ENCODE measurements around the gene SMTNL2. TPM values are rescaled to one million over a fixed set of nuclear protein-coding genes. Genes with fewer than 3 reads are reported as not detected.

The SMTNL2 gene
- total RNA-seq: not detected

DNA sequence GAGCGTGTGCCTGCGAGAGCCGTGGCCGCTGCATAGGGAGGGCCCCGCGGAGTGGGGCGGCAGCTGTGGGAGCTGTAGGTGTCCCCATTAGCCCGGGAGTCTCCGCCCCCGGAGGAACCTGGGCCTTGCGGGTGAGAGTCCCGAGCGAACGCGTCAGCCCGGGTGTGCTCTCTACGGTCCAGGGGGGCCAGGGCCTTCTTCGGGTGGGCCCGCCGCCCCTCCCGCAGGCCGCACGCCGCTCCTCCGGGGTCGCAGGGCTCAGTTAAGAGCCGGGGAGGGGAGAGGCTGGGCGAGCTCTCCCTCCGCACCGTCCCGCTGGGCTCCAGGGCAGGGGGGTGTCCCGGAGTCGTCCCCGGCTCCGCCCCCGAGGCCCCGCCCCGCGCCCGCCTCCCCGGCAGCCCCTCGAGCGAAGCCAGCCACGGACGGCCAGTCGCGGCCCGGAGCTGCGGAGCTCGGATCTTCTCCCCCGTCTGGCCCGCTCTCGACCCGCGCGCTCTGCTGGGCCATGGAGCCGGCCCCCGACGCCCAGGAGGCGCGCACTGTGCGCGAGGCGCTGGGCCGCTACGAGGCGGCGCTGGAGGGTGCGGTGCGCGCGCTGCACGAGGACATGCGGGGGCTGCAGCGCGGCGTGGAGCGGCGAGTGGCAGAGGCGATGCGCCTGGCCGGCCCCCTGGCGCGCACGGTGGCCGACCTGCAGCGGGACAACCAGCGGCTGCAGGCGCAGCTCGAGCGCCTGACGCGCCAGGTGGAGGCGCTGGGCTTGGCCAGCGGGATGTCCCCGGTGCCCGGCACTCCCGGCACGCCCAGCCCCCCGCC lies at the start of gene SMTNL2:
Gene SMTNL2, plus strand, starts transcription at position 429 of the 816 bp plus-strand sequence. Its CDS starts 77 bp downstream, at position 506.
- Mint-ChIP-seq H3K4me3 (peak within 1 kb of the TSS; percentile 70), H3K36me3 (ENCODE audit: insufficient read depth) (no peaks in the 10 kb centered on the region), H3K27me3 (ENCODE audit: low read depth) (peaks cover 47% of the 10 kb centered on the region), H3K9me3 (no peaks in the 10 kb centered on the region), H3K4me1 (ENCODE audit: low read depth) (peaks cover 4% of the 10 kb centered on the region)
- DNase-seq (no peak), ATAC-seq (peak; percentile 62 to 73)

DNA sequence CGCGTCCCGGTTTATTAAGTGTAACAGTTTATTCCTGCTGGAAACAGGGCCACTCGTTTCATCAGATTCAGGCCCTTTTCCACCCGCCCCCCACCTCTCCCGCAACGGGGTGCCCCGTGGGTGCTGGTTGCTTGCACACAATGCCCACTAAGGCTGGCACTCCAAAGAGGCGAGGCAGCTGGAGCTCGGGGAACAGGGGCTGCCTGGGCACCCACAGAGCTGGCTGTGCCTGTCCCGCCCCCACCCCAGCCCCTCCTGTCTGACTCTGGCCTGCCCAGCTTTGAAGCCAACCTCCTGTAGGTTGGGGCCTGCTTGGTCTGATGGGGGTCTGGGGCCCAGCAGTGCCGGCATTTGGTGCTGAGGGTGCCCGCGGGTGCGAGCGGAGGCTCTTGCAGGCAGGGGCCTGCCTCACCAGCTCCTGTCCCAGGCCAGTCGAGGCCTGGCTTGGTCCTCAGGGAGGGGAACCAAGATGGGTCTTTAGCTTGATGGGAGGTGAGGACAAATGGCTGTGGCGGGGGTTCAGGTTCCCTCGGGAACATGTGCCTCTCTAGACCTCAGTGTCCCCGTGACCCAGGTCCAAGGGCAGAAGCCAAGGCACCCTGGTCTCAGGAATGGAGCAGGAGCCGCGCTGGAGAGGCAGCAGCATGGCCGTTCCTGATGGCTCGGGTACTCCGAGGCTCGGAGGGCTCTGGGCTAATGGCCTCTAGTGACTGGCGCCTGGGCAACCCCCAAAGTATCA lies 49.2 kb upstream of the SMTNL2 start:
- no peaks in the 10 kb centered on the region for H3K9me3 Mint-ChIP-seq
- no peak overlapping the region for H3K4me3 Mint-ChIP-seq
- H3K36me3 Mint-ChIP-seq (ENCODE audit: insufficient read depth): peaks cover 3% of the 10 kb centered on the region
- H3K27me3 Mint-ChIP-seq (ENCODE audit: low read depth): peaks cover 7% of the 10 kb centered on the region
- ATAC-seq (no peak), DNase-seq (no peak)
- H3K4me1 Mint-ChIP-seq (ENCODE audit: low read depth): no peaks in the 10 kb centered on the region

DNA sequence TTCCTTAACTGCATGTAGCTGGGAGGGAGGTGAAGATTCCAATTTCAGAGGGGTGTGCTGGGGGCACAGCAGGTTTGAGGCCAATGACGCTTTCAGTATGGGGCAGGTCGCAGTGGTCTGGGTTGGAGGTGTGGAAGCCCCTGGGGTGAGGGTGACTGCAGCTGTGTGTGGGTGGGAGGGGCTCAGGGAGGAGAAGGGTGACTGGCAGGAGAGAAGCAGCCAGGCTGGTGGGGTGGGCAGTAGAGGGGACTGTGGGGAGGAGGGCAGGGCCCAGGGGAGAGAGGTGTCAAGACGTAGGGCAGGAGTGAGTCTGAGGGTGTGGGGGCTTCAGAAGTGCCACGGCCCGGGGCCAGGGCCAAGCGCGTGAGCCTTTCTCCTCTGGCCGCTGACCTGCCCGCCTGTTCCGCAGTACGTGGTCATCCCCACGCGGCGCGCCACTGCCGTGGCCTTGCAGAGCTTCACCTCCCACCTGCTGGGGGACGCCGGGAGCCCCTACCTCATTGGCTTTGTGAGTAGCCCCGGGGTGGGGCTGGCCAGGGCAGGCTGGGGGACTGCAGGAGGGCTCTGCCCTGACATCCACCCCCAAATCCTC lies 48.6 kb upstream of the SMTNL2 start:
- H3K27me3 Mint-ChIP-seq (ENCODE audit: low read depth): peaks cover 7% of the 10 kb centered on the region
- H3K4me1 Mint-ChIP-seq (ENCODE audit: low read depth): no peaks in the 10 kb centered on the region
- H3K36me3 Mint-ChIP-seq (ENCODE audit: insufficient read depth): peaks cover 3% of the 10 kb centered on the region
- ATAC-seq: no peak
- no peaks in the 10 kb centered on the region for H3K9me3 Mint-ChIP-seq
- H3K4me3 Mint-ChIP-seq: no peak overlapping the region
- DNase-seq: no peak

DNA sequence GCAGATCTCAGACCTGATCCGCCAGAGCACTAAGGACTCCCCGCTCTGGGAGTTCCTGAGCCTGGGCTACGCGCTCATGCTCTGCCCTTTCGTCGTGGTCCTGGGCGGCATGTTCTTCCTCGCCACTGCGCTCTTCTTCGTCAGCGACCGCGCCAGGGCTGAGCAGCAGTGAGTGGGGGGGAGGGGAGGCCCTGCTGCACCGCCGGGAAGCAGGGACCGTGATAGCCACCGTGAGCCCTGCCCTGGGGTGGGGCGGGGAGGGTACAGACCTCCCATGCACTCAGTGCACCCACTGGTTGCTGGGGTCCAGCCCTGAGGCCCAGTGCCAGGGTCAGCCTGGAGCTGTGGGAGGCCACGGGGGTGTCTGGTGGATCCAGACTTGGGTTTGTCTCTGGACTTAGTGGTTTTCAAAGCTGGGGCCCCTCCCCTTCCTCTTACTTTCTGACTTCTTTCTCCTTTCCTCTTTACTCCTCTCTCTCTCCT lies 48.0 kb upstream of the SMTNL2 start:
- Mint-ChIP-seq H3K9me3 (no peaks in the 10 kb centered on the region), H3K27me3 (ENCODE audit: low read depth) (peaks cover 7% of the 10 kb centered on the region), H3K36me3 (ENCODE audit: insufficient read depth) (peaks cover 3% of the 10 kb centered on the region), H3K4me3 (no peak overlapping the region), H3K4me1 (ENCODE audit: low read depth) (no peaks in the 10 kb centered on the region)
- ATAC-seq: no peak
- no peak for DNase-seq

DNA sequence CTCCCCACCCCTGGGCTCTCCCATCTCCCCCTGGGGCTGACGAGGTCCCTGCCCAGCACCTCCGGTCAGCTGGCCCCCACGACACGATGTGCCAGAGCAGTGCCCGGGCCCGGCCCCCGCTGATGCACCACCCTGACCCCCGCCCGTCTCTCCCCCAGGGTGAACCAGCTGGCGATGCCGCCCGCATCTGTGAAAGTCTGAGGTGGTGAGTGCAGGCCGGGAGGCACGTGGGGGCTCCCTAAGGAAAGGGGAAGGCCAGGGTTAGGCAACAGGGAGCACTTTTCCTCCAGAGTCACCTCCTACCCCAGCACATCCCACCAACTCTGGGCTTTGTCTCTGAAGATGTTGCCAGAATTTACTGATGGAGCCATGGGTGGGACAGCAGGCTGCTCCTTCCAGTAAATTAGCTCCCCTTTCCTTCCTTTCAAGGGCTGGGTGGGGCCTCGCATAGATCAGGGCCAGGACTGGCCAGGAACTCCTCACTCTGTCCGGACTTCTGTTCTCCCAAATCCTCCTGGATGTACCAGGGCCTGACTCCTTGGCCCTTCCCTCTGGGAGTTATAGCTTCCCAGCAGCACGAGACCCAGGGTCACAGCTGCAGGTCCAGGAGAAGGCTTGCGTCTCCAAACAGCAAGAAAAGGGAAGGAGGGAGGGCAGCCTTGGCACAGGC lies 47.5 kb upstream of the SMTNL2 start:
- ATAC-seq: no peak
- Mint-ChIP-seq H3K4me1 (ENCODE audit: low read depth) (no peaks in the 10 kb centered on the region), H3K27me3 (ENCODE audit: low read depth) (peaks cover 6% of the 10 kb centered on the region), H3K36me3 (ENCODE audit: insufficient read depth) (peaks cover 5% of the 10 kb centered on the region), H3K9me3 (no peaks in the 10 kb centered on the region), H3K4me3 (no peak overlapping the region)
- DNase-seq: no peak

DNA sequence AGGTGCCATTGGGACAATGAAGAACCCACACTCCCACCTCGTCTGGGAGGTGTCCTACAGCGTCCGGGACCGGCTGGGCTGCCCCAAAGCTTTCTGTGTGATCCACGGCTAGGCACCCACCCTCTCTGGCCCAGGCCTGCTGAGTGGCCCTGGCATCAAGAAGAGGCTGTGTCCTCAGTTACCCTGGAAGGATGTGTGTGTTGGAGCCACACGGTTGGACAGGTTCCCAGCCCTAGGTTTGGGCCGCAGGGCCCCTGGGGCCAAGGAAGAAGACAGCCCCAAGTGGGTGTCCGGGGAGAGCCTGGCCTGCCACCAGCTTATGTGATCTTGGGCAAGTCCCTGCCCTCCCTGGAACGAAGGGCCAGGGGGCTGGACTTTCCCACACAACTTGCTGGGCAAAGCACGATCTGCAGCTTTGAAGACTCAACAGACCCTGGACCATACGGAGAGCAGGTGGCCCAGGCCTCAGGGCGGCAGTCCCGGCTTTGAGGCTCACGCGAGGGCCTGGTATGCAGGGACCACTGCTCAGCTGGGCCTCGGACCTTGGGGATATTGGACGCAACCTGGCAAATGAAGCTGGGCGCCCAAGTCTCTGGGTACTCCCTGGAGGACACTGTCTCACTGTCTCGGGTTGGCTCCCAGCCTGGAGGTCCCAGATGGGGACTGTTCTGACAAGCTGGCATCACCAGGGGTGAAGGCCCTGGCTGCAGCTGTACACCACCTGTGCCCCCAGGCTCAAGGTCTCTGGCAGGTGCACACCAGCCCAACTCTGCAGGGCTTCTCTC lies 46.7 kb upstream of the SMTNL2 start:
- Mint-ChIP-seq H3K4me3 (no peak overlapping the region), H3K36me3 (ENCODE audit: insufficient read depth) (peaks cover 11% of the 10 kb centered on the region), H3K27me3 (ENCODE audit: low read depth) (peaks cover 2% of the 10 kb centered on the region), H3K9me3 (no peaks in the 10 kb centered on the region), H3K4me1 (ENCODE audit: low read depth) (no peaks in the 10 kb centered on the region)
- DNase-seq: no peak
- ATAC-seq: no peak

DNA sequence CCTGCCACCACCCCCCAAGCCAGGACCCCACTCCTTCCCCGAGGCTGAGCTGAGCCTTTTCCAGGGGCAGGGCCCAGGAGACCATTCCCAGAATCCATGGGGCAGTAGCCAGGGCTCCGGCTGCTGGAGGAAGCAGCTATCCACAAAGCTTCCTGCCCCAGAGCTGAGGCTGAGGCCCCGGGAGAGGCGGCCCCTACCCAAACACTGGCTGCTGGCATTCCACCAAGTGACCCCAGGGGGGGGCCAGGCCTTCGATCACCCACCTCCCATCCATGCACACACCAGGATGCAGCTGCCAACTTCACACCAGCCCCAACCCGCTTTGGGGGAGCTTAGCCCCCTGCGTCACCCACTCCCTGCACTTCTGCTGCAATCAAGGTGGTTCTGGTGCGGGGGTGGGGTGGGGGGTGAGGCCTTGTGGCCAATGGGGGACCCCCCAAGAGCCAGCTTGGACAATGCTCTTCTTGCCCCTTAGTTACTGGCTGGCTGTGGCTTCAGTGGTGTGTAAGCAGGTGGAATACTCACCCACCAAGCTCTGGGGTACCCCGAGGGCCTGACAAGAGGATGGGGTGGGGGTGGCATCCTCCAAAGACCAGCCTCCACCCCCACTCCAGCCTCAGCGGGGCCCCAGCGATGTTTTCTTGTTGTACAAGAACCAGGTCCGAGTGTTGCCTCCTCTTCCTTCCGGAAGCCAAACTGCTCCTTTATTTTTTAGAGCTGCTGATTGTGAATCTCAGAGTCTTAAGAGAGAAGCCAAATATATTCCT lies 45.9 kb upstream of the SMTNL2 start:
- Mint-ChIP-seq H3K4me3 (no peak overlapping the region), H3K9me3 (no peaks in the 10 kb centered on the region), H3K36me3 (ENCODE audit: insufficient read depth) (peaks cover 11% of the 10 kb centered on the region), H3K27me3 (ENCODE audit: low read depth) (peaks cover under 1% of the 10 kb centered on the region), H3K4me1 (ENCODE audit: low read depth) (no peaks in the 10 kb centered on the region)
- DNase-seq: no peak
- ATAC-seq: no peak

DNA sequence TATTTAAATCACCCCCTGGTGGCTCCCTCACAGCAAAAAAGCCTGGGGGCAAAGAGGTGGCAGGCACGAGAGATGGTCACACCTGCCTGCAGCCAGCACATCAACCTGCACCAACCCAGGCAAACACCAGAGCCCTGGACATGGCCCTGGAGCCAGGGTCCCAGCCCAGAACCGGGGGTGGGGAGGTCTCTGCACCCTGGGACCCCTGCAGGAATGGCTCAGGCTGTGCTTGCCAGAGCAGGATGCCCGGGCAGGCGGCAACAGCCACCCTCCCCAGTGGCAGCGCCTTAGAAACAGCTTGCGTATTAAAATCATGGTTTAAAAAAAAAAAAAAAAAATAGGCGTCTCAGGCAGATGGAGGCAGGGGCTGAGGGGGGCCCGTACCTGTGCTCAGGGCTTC lies 45.3 kb upstream of the SMTNL2 start:
- DNase-seq (no peak), ATAC-seq (no peak)
- H3K4me3 Mint-ChIP-seq: no peak overlapping the region
- no peaks in the 10 kb centered on the region for H3K27me3 Mint-ChIP-seq (ENCODE audit: low read depth)
- no peaks in the 10 kb centered on the region for H3K4me1 Mint-ChIP-seq (ENCODE audit: low read depth)
- H3K36me3 Mint-ChIP-seq (ENCODE audit: insufficient read depth): peaks cover 16% of the 10 kb centered on the region
- H3K9me3 Mint-ChIP-seq: no peaks in the 10 kb centered on the region

DNA sequence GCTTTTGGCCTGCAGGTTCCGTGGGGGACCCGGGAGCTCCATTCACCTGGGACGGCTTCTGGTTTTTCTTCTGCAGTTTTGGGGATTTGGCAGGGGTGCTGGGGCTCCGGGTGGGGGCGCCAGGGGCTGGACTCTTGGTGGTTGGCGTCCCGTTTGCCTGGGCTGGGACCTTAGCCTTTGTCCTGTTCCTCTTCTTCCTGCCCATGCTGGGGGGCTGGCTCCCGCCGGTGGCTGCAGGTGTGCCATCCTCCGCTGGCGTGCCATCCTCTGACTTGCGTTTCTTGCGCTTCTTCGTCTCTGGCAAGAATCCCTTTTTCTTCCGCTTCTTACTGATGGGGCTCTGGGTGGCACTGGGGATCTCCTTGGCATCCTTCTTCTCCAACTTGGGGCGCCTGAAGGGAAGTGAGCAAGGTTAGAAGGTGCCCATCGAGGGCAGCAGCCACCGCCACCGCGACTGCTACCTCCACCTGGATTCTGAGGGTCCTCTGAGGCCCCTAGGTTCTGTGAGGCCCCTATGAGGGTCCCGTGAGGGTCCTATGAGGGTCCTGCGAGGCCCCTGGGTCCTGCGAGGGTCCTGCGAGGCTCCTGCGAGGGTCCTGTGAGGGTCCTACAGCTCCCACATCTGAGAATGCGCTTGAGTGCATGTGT lies 44.6 kb upstream of the SMTNL2 start:
- DNase-seq: no peak
- Mint-ChIP-seq H3K4me3 (no peak overlapping the region), H3K36me3 (ENCODE audit: insufficient read depth) (peaks cover 17% of the 10 kb centered on the region), H3K9me3 (no peaks in the 10 kb centered on the region), H3K27me3 (ENCODE audit: low read depth) (no peaks in the 10 kb centered on the region), H3K4me1 (ENCODE audit: low read depth) (no peaks in the 10 kb centered on the region)
- no peak for ATAC-seq

DNA sequence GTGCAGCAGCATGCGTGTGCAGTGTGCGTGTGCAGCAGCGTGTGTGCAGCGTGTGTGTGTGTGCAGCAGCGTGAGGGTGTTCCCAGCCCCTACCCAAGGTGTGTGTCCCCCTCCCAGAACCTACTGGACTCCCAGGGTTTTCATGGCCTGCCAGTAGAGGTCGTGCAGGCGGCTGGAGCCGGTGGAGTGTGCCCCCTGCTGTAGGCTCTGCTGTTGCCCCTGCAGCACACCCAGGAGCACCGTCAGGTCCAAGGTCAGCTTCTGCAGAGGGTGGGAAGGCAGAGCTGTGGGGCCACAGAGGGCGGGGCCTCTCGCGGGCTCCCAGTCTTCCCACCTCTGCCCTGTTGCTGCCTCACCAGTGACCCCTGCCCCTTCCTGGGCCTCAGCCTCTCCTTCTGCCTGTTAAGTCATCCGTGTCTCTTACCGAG lies 44.1 kb upstream of the SMTNL2 start:
- no peaks in the 10 kb centered on the region for H3K4me1 Mint-ChIP-seq (ENCODE audit: low read depth)
- no peak for DNase-seq
- no peak overlapping the region for H3K4me3 Mint-ChIP-seq
- no peaks in the 10 kb centered on the region for H3K27me3 Mint-ChIP-seq (ENCODE audit: low read depth)
- peaks cover 17% of the 10 kb centered on the region for H3K36me3 Mint-ChIP-seq (ENCODE audit: insufficient read depth)
- H3K9me3 Mint-ChIP-seq: no peaks in the 10 kb centered on the region
- ATAC-seq: no peak

DNA sequence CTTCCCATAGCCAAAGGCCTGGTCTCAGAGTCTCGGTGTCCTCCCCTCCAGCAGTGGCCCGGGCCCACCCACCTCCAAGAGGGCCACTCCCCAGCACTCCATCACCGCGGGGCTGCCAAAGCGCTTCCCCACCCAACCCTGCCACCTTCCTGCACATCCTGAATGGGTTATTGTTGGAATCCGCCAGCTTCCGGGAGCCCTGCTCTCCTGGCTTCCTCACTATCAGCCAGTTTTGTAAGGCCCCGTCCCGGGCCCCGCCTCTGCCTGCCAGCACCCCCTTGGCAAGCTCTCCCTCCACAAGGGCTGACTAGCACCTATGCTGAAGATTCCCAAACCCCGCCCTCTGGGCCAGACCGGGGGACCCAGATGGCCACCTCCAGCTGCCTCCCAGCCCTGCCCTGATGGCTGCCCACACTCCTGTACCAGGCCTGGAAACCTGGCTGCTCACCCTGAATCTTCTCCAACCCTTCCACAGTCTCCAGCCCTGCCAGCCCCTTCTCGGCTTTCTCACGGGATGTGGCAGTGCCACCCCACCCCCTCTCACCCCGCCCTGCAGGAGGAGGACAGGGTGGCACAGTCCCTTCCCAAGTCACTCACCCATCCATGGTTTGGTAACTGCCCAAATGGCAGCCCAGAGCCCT lies 43.5 kb upstream of the SMTNL2 start:
- Mint-ChIP-seq H3K27me3 (ENCODE audit: low read depth) (no peaks in the 10 kb centered on the region), H3K9me3 (no peaks in the 10 kb centered on the region), H3K4me3 (no peak overlapping the region), H3K36me3 (ENCODE audit: insufficient read depth) (peaks cover 17% of the 10 kb centered on the region), H3K4me1 (ENCODE audit: low read depth) (no peaks in the 10 kb centered on the region)
- DNase-seq (no peak), ATAC-seq (no peak)

DNA sequence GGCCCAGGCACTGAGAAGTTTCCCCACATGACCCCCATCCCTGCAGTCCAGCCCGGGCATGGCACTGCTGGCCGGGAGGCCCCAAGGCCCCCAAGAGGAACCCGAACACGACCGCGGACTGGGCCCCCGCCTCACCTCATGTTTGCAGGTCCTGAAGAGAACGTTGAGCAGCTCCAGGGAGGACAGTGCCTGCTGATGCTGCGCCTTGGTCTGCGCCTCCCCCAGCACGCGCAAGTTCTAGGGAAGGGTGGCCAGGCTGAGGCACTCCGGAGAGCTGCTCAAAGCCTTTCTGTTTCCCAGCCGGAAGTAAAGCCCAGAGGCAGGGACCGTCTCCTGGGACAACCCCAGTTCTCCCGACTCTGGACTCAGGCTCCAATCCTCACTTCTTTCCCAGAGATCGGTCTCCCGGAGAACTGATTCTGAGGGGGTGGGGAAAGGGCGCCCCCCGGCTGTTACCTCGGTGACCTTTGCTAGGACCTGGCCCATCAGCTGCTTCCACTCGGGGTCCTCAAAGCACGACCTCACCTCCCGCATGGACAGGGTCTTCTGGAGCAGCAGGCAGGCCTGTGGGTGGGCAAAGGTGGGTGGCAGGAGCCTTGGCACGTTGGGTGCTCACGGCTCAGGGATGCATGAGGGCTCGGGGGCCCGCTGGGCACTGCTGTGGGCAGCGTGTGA lies 42.9 kb upstream of the SMTNL2 start:
- Mint-ChIP-seq H3K9me3 (no peaks in the 10 kb centered on the region), H3K36me3 (ENCODE audit: insufficient read depth) (peaks cover 20% of the 10 kb centered on the region), H3K4me1 (ENCODE audit: low read depth) (no peaks in the 10 kb centered on the region), H3K27me3 (ENCODE audit: low read depth) (no peaks in the 10 kb centered on the region), H3K4me3 (no peak overlapping the region)
- DNase-seq: no peak
- no peak for ATAC-seq
